ENCODE results near the gene TMEM95.

The TMEM95 gene

GRCh38 chr17:7355053-7355452, at the start of gene TMEM95:
Gene TMEM95, plus strand, starts transcription at chr17:7355156. Its CDS starts 49 bp downstream, at chr17:7355205.
- DNase-seq, result no peak

DNA sequence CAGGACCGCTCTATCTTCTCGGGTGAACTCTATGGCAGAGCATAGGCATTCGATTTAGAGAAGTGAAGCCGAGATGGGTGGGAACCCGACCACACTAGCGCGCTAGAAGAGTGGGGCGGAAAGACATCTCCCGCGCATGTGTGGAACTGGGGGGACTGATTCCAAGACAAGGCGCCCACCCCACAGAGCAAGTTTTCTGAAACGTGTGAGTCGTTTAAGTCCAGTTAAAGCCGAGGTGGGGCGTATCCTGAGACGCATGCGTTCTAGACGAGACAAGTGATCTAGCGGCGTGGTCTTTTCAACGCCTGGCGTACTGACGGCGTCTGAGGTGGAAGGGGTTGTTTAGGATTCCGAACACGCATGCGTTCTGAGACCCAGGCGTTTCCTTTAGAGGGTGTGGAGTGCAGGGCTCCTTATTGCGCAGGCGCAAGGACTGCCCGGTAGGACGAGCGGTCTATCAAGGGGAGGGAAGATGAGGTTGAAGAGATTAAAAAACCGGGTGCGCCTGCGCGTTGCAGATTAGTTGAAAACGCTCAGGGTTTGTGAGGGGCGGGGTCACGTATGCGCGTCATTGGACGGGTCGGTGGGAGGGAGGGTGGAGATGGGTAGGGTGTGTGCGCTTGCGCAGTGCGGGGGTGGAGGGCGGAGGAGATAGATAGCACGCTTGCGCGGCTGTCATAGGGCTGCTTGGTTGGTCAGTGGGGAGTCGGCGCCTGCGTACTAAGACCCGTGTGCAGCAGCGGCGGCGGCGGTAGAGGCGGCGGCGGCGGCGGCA, 47.9 kb upstream of the TMEM95 start, which contains the start of gene EIF5A:
EIF5A (plus strand) TSS at position 718 of the 775 bp plus-strand sequence. CDS start 2,008 bp downstream, outside the sequence.
- peak; percentile 100 for DNase-seq

GRCh38 chr17:7307686-7308624, 47.0 kb upstream of the TMEM95 start:
- DNase-seq, result peak; percentile 64

- DNase-seq, result peak; percentile 94
Observed at GRCh38 chr17:7308625-7309433, 46.1 kb upstream of the TMEM95 start.

DNA sequence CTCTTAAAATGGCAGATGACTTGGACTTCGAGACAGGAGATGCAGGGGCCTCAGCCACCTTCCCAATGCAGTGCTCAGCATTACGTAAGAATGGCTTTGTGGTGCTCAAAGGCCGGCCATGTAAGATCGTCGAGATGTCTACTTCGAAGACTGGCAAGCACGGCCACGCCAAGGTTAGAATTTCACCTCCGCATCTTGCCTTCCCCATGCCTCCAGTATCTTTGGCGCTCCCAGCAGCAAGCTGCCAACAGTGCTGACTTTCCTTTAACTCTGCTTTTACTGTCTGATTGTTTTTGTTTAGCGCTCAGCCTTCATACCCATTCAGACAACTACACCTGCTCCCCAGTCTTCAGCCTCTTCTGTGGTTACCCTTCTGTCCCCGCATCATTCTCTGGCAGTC, 45.3 kb upstream of the TMEM95 start:
- no peak for DNase-seq

GRCh38 chr17:7311110-7311705, 43.7 kb upstream of the TMEM95 start:
- no peak for DNase-seq

- DNase-seq, result no peak
Observed at GRCh38 chr17:7312432-7313087, 42.4 kb upstream of the TMEM95 start.

DNA sequence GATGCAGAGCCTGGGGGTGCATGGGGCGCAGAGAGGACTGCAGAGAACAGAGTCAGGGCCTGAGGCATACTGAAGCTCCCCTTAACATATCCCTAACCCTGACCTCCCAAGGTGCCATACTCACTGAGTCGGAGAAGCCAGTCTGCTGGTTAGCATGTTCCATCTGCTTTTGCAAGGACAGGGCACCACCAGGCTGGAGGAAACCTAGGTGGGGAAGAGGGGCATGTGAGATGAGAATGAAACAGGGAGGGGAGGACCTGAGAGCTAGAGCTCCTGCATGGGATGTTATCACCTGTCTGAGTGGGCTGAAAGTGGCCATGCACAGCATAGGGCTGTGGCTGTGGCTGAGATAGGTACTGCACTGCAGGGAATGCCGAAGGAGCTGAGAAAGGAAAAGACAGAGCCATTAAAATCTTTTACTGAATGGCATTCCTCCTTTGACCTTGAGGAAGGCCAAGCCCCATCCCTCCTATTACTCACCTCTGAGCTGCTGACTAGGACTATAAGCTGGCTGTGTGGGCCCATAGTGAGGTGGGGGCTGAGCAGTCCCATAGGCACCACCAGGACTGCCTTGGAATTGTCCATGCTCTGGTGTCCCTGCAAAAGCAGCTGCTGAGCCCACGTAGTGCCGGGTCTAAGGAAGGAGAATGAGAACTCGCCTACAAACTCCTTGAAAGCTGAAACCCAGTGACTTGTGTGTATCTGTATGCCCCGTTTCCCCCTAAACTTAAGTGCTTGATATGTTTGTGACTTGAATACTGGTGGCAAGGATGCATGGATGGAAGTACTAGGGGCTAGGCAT, 41.7 kb upstream of the TMEM95 start:
- DNase-seq, result peak; percentile 40

DNA sequence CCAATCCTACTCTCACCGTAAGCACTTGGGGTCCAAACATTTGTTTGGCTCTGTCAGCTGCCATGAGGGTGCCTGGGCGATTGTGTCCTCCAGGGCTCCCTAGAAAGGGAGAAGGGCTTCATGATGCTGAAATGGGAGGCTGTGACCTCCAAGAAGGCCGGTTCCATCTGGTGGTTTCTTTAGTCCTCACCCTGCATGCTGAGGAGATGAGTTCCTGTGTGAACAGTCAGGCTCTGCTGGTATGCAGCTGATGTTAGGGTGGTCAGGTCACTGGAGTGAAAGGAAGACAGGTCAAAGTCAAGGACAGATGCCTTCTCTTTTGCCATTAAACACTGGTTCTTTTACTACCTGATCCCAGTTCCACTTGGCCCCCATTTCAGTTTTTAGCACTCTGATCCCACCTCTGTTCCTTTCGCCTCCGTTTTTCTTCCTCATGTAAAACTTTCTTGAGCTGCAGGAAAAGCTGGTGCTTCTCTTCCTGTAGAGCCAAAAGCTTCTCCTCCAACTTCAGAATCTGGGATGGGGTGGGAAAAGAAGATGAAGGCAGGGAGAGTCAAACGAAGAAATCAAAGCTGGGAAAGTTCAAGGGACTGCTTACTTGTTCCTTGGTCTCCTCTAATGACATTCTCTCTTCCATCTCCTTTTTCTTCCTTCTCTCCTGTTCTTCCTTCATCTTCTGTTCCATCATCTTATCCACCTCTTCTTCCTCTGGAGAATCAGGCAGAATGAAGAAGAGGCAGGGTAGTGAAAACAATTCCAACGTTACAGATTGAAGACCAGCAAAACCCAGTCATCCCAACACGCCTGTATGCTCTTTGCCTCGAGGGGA, 40.9 kb upstream of the TMEM95 start:
- no peak for DNase-seq

DNA sequence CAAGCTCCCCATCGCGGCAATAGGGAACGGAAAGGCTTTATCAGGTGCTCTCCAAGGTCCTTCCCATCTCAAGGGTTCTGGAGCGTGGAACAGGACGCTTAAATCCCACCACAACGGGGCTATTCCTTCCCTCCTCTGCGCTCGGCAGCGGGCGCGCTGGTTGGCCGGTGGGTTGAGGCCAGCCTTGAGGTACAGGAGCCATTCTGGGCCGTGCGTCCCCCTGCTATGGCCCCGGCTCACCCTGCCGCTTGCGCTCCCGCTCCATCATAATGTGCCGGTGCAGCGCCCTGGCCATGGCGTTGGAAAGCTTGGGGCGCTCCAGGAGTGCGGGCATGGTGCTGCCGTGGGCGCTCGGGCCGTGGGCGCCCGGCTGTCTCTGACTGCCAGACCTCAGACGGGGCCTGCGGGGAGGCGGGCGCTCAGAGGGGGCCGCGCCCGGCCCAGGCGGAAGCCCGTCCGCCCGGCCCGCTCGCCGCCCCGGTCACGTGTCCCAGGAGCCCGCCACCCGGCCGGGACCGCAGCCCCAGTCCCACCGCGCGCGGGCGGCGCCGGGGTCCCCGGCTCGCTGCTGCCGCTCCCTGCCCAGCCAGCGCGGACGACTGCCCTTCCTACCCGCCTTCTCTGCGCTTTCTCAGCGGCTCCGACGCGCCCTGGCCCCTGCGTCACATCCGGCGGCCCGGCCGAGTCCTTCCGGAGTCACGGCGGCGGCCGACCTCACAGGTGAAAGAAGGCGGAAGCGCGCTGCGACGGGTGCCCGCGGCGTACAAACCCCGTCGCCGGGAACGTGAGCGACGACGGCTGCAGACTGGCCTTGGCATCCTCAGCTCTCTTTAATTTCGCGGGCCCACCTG, 40.0 kb upstream of the TMEM95 start, which contains the start of gene GPS2:
GPS2 (minus strand) TSS at position 642 of the 851 bp plus-strand sequence; CDS start at position 334, 308 bp downstream.
- DNase-seq, result peak; percentile 95

DNA sequence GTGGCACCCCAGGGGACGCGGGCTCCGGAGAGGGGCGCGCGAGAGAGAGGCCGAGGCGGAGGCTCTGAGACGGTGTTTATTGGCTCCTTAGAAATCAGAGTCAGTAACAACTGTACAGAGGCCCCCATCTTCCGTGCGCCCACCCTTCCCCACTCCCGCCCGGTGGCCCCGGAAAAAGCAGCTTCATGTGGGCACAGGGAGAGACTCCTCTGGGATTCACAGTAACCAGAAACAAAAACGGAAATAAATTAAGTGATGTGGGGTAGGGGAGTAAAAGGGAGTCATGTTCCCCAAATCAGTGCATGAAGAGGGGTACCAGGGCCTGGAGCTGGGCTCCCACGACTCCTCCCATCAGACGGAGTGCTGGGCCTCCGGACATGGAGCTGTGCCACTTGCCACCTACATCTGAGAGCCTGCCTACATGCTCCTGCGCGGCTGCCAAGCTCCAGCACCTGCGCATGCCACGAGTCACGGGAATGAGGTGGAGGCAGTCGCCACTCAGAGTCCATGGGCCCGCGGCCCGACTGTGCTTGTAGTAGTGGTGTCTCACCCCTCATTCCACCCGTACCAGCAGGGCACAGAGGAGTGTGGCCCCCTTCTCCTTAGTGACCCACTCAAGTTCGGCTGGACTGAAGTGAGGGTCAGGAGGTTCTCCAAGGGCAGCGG, 39.3 kb upstream of the TMEM95 start:
- no peak for DNase-seq

GRCh38 chr17:7317161-7317803, 37.7 kb upstream of the TMEM95 start:
- no peak for DNase-seq

DNA sequence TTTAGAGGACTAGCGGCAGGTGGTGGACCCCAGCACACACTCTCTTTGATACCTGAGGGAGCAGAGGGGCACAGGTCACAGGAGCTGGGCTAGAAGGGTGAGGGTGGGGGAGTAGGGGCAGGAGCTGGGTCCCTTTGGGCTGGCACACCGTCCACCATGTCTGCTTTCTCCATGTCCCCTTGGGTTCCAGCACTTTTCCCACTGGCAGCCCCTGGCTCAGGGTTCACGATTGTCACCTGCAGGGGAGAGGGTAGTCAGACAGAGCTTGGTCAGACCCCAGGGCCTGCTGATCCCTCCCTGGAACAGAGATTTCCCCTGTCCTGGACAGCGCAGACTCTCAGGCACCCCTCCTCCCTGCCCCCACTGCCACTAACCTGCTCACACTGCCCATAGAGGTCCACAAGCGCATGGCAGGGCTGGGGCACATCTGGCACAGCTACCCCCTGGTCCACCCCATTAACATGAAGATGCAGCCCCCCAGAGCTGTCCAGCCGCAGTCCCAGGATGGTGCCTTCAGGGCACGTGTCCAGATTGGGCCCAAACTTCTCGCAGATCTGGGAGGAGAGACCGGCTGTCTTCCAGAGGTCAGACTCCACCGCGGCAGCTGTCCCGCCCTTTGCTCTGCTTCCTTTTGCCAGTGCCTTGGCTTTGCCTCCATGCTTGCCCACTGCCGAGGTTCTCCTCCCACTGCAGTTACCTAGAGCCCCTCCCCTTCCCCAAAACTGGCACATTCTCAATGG, 36.7 kb upstream of the TMEM95 start:
- DNase-seq, result no peak

- no peak for DNase-seq
Observed at GRCh38 chr17:7321466-7321865, 33.5 kb upstream of the TMEM95 start.

GRCh38 chr17:7322520-7323194, 32.3 kb upstream of the TMEM95 start:
- DNase-seq, result no peak

- peak; percentile 37 for DNase-seq
Observed at GRCh38 chr17:7323731-7324437, 31.1 kb upstream of the TMEM95 start.
